Right renal cortex interstitium (tissue), 3 donors: ENCODE data around the gene KAT5. TPM values are rescaled to one million over a fixed set of nuclear protein-coding genes. Genes with fewer than 3 reads are reported as not detected.
"Not testable (repeated sequence)": the region's sequence is repeated elsewhere in the genome, so short reads cannot be mapped to it uniquely, and the experiment has no call there.

Experiments used
- DNase-seq, 3 donors: peaks; one replicate each; pipeline ENCODE4 v3.0.0-alpha.2; 2013; ENCODE audit warnings: low read depth in 3 of 3, low spot score in 2 of 3
- polyA plus RNA-seq, 3 donors: library from polyadenylated mRNA; unstranded; fragments of 120-200 nt; gene quantifications; one replicate each; pipeline ENCODE4 v1.2.1, GENCODE V29; 2013; ENCODE audit not compliant: insufficient read length in 3 of 3

KAT5 gene
- polyA plus RNA-seq = 10 to 100 TPM; 64.9 to 72.9 (median 69.0) TPM

DNA sequence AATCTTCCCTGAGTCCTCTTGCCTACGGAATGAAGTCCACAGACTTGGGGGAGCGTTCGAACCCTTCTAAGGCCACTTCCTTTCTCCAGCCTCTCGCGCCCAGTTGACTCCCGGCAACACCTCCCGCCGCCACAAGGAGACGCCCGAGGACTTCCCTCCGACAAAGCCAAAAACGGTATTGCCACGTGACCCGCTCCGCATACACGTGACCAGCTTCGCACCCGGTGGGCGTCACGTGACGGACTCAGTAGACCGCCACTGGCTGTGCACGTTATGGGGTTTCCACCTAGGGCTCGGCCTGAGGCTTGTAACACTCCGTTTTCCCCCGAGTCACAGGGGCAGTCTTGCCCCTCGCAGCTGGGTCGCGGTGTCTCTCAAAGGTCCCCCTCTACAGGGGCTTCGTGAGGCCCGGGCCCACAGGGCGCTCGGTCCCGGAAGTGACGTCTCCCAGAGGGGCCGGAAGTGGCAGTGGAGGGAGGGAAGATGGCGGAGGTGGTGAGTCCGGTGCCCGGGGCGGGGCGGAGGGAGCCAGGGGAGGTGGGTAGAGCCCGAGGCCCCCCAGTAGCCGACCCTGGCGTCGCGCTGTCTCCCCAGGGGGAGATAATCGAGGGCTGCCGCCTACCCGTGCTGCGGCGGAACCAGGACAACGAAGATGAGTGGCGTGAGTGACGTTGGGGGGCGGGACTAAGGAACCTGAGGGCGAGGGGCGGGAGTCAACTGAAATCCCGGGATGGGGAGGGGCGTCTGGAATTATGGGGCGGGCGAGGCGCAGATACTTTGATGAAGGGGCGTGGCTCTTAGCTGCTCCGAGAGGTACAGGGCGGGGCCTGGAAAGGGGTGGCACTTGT is at the start of gene KAT5:
Gene KAT5 (plus strand): TSS at position 468 of the 848 bp plus-strand sequence. CDS start 16 bp downstream, at position 484.
- peak; percentile 97 to 98 (median 97) for DNase-seq

DNA sequence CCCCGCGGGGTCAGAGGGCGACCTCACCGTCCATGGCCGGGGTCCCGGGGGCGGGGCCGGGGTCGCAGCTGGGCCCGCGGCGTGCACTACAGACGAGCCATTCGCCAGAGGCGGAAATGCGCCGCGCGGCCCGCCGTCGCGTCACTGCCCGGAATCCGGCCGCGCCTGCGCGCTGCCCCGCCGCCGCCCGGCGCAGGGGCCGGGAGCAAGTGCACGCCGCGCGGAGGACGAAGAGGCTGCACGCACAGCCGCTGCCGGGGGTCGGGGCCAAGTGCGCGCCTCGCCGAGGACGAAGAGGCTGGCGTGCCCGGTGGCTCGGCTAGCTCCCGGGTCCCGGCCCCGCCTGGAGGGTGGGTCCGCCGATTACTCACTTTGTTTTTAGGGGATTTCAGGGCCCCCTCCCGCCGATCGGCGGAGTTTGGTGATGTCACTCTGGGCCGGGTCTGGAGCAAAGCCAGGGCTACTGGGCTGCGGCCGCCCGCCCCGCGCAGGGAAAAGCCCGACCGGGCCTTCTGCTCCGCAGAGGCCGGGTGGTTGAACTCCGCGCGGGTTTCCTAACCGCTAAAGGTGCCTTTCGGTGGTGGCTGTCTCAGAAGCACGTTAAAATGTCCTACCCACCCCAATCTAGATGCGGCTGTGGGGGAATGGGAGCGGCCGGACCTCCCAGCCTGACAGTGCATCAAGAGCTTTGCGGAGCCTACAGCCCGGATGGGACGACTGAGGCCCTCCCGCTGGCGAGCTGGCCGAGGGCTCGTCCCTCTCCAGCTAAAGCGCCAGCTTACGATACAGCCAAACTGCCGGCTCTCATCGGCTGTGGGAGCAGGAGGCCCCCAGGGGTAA is 49.0 kb upstream of the KAT5 start, which contains the start of gene RELA:
Gene RELA (minus strand): TSS at position 118 of the 840 bp plus-strand sequence. CDS start 84 bp downstream, at position 34.
- peak in 2 of 3 donors; percentile 77 to 82 for DNase-seq

DNA sequence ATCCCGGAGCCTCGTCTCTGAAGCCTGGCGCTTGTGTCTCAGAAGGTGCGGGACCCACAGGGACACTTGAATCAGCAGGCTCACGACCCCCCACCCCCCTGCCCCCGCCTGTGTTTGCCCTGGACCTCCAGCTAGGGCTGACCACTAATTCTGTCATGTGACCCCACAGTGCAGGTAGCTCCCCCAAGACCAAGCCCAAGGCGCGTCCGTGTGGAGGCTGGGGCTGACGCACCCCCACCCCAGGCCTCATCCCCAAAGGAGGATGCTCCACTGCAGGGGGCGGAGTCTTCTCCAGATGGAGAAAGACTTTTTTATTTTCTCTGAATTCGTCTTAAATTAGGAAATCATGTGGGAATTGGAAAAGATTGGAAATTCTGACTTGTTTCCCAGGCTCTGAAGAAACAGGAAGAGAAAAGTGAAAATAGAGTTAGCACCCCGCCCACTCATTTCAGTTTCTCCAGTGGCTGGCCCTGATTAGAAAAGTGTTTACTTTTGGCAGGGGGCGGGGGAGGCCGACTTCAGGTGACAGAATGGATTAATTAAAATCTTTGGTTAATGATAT is 48.3 kb upstream of the KAT5 start:
- DNase-seq = no peak

DNA sequence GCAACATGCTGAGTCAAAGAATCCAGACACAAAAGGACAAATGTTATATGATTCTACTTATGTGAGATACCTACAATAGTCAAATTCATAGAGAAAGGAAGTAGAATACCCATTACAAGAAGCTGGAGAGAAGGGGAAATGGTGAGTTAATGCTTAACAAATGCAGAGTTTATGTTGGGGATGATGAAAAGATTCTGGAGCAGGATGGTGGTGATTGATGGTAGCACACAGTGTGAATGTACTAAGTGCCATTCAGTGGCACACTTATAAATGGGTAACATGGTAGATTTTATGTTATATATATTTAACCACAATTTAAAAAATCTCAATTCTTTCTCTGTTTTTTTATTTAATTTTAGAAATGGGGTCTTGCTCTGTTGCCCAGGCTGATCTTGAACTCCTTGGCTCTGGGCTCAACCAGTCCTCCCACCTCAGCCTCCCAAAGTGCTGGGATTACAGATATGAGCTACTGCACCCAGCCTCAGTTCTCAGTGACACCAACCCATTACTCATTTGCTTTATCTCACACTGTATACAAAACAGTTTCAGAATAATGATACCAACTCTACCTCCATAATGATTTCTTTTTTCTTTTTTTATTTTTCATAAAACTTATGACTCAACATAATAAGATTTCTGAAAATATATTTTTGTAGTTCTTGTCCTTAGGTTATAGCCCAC is 39.7 kb upstream of the KAT5 start:
- DNase-seq = no peak

DNA sequence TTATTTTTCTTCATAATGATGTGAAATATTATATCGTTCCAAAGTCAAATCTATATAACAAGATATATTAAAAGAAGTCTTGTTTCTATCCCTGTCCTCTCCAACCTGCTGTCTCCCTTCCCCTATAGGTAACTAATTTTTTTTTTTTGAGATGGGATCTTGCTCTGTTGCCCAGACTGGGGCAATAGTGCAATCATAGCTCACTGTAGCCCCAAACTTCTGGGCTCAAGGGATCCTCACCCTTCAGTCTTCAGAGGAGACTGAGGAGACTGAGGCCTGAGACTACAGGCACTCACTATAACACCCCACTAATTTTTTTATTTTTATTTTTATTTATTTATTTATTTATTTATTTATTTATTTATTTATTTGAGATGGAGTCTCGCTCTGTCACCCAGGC is 39.1 kb upstream of the KAT5 start:
- no peak for DNase-seq

DNA sequence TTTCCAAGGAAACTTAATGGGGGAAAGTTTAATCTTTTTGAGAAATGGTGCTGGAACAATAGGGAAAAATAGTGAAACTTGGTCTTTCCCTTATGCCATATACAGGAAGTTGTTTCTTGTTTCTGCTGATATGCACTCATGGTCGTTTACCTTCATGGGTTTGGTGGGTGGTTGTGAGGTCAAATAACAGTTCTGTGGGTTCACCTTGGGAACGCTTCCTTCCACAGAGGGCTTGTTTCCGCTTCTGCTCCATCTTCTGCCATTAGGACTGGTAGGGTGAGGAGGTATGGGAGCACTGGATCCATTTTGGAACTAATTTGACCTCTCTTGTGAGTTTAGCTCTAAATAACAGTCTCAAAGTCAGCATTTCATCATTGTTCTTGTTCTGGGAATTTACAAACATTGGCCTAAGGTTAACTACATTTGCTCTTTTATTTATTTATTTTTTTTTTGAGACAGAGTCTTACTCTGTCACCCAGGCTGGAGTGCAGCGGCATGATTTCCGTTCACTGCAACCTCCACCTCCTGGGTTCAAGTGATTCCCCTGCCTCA is 31.8 kb upstream of the KAT5 start:
- DNase-seq = no peak

DNA sequence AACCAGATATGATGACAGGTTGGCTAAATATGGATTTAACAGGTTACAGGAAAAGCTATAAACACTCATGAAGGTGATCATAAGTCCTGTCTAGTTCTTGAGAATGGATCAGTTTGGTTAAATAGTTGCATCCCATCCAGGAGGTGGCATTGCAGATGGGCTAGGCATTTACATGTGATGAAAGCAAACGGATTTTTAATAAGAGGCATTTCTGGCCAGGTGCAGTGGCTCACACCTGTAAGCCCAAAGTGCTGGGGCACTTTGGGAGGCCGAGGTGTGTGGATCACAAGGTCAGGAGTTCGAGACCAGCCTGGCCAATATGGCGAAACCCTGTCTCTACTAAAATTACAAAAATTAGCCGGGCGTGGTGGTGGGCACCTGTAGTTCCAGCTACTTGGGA is 28.6 kb upstream of the KAT5 start:
- DNase-seq = not testable (repeated sequence)

DNA sequence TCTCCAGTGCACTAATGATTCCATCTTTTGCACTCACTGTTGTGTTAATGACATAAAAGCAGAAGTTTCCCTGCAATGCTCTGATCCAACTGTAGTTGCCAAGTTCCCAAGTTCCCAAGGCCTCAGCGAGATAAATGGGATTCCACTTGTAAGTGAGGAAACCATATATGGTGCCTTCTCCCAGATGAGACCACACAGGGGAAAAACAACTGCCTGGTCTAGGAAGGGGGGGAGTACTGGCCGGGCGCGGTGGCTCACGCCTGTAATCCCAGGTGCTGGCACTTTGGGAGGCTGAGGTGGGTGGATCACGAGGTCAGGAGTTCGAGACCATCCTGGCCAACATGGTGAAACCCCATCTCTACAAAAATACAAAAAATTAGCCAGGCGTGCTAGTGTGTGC is 26.1 kb upstream of the KAT5 start:
- DNase-seq = no peak

DNA sequence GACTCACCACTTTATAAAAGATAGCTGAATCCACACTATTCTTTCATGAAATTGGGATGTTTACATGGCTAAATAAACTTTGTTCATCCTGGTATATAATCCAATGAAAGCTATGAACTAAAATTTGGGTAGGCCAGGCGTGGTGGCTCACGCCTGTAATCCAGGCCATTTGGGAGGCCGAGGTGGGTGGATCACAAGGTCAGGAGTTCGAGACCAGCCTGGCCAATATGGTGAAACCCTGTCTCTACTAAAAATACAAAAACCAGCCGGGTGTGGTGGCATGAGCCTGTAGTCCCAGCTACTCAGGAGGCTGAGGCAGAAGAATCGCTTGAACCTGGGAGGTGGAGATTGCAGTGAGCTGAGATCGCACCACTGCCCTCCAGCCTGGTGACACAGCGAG is 20.2 kb upstream of the KAT5 start:
- DNase-seq = not testable (repeated sequence)

DNA sequence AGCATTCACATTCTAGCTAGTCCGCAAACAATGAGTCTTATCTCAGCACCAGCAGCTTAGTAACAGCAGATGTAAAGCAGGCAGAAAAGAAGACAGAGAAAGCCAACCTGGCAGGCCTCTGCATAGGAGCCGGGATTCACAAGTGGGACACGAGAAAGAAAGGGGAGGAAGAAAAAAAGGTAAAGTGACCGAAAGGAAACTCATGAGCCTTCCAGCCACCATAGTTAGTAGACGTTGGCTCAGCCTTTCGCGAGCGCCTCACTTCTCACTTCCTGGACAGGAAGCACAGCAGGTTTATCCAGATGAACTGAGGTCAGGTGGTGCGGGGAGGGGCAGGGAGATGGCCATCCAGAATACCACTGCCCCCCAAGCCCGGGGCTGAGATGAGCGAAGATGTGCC is 19.7 kb upstream of the KAT5 start:
- no peak for DNase-seq

DNA sequence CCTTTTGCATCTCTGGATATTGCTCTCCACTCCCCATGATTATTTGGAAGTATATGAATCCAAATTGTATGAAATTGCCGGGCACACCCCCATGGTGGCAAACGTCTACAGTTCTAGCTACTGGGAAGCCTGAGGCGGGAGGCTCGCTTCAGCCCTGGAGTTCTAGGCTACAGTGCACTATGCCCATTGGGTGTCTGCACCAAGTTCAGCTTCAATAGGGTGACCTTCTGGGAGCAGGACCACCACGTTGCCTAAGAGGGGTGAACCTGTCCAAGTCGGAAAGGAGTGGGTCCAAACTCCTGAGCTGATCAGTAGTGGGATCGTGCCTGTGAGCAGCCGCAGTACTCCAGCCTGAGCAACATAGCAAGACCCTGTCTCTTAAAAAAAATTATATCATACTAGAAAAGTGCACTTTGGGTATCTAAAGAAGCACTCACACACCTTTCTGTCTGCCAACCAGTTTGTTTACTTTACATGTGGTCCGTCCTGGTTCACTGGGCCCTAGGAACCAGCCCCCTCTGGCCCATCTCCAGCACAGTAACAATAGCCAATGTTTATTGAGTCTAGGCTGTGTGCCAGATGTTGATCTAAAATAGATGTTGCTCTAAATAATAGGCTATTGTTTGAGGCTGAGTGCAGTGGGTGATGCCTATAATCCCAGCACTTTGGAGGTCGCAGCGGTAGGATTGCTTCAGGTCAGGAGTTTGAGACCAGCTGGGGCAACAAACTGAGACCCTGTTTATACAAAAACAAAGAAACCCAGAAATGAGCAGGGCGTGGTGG is 16.4 kb upstream of the KAT5 start:
- DNase-seq = no peak

DNA sequence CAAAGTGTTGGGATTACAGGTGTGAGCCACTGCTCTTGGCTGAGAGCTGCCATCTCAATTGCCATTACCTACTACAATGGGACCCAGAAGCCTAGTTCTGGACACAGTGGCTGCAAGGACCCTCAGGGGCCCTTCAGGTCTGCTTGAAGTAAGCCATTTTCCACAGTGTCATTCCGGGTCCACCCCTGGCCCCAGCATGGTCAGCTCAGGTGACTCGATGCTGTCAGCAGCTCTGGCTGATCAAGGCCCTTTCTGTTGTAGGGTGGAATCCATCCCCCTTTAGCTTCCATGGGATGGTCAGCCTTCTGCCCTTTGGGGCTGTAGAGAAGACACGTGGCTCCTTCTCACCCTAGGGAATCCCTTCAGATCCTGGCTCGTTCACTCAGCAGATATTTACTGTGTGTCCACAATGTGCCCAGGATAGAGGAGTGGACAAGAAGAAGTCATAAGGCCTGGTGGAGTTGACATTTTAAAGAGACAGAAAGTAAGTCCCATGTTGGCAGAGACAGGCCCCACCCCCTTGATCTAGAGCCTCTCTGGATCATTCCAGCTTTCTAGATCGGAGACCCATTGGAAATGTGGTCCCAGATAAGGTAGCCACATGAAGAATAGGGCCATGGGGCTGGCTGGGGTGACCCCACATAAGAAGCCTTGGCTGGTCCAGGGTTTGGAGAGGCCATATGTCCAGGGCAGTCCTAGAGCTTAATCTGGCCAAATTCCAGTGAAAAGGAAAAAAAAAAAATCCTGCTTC is 15.1 kb upstream of the KAT5 start:
- no peak for DNase-seq

DNA sequence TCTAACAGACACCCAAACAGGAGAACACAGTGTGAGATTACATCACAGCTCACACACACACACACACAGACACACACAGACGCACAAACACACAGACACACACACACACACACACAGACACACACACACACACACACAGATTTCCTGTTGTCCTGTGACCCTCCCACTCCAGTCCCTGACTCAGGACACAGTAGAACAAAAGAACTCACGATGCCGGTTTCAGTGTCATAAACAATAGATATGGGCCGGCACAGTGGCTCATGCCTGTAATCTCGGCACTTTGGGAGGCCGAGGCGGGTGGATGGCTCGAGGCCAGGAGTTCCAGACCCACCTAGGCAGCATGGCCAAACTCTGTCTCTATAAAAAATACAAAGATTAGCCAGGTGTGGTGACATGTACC is 13.8 kb upstream of the KAT5 start:
- DNase-seq = no peak

DNA sequence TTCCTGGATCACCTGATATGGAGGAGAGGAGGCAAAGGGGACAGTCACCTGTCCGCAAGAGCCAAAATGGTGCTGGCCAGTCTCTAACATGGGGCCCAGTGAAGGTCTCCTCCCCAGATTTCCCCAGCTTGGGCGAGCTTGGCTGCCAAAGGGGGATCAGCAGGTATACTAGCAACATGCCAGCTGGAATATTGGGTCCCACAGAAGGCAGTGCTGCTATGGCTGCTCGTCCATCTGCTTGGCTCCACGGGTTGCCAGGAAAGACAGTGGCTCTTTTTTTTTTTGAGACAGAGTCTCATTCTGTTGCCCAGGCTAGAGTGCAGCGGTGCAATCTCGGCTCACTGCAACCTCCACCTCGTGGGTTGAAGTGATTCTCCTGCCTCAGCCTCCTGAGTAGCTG is 12.7 kb upstream of the KAT5 start:
- no peak for DNase-seq

DNA sequence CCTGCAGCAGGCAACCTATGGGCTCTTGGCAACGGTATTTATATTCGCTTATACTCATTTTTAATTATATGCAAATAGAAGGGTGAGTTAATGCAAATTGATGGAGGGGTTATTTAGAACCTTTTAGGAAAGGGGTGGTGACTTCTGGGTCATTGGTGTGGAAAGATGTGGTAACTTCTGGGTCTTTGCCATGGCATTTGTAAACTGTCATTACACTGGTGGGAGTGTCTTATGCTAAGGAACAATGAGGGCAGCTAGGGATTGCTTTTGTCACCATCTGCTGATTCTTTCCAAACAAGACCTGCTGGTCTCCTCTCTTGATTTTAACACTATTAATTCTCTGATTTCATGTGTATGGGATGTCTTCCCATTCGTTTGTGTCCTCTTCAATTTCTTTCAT is 11.7 kb upstream of the KAT5 start:
- no peak for DNase-seq

DNA sequence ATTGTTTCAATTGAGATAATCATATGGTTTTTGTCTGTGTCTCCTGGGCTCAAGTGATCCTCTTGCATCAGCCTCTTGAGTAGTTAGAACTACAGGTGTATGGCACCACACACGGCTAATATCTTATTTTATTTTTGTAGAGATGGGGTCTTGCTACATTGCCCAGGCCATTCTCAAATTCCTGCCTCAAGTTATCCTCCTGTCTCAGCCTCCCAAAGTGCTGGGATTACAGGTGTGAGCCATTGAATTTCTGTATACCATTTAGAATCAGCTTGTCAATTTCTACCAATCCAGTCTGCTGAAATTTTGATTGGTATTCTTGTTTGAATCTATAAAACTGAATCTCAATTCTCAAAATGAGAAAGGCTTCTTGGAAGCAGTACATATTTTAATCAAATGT is 10.4 kb upstream of the KAT5 start:
- DNase-seq = no peak

DNA sequence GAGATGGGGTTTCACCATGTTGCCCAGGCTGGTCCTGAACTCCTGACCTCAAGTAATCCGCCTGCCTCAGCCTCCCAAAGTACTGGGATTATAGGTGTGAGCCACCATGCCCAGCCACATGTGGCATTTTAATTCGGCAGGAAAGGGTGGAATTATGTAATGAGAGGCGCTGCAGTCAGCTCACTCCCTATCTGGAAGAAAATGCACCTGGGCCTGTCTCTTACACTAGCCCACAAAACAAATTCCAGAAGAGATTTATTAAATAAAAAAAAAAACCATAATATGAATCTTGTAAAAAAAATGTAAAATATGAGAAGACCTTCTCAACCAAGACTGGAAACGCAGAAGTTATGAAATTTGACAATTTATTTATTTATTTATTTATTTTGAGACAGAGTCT is 8.2 kb upstream of the KAT5 start:
- no peak for DNase-seq

DNA sequence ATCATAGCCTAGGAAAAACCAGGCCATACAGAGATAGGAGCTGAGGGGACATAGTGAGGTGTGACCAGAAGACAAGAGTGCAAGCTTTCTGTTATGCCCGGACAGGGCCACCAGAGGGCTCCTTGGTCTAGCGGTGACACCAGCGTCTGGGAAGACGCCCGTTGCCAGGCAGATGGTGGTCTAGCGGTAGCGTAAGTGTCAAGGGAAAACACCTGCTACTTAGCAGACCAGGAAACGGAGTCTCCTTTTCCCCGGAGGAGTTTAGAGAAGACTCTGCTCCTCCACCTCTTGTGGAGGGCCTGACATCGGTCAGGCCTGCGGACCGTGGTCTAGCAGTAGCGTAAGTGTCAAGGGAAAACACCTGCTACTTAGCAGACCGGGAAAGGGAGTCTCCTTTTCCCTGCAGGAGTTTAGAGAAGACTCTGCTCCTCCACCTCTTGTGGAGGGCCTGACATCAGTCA is 5.7 kb upstream of the KAT5 start:
- peak in 1 of 3 donors; percentile 14 for DNase-seq

DNA sequence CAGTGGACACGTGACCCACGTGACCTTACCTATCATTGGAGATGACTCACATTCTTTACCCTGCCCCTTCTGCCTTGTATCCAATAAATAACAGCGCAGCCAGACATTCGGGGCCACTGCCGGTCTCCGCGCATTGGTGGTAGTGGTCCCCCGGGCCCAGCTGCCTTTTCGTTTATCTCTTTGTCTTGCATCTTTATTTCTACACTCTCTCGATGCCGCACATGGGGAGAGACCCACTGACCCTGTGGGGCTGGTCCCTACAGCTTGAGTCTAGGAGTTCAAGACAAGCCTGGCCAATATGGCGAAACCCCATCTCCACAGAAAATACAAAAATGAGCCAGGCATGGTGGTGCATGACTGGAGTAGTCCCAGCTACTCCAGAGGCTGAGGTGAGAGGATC is 5.0 kb upstream of the KAT5 start:
- DNase-seq = not testable (repeated sequence)
